GM12872 (cell line): Measurements from ENCODE around the gene SLC25A21.

Experiments
- TF ChIP-seq, protein P1 (sequence below): IDR thresholded peaks from 3 replicates; pipeline ENCODE4 v1.5.1; 2011; ENCODE audit warnings: low read depth, mild to moderate bottlenecking, low read length, moderate library complexity; ENCODE audit not compliant: insufficient read depth

The SLC25A21 gene

DNA sequence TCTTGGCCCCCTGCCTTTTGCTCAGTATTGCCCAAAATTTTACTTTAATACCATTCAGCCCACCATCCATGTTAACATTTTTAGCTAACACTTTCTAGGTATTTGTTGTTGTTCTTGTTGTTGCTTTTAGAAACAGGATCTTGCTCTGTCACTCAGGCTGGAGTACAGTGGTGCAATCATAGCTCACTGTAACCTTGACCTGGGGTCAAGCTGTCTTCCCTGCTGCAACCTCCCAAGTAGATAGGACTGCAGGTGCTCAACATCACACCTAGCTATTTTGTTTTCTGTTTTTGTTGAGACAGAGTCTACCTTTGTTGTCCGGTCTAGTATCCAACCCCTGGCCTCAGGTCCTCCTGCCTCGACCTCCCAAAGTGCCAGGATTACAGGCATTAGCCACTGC, 29.3 kb upstream of the SLC25A21 start:
- TF ChIP-seq, protein P1, sequence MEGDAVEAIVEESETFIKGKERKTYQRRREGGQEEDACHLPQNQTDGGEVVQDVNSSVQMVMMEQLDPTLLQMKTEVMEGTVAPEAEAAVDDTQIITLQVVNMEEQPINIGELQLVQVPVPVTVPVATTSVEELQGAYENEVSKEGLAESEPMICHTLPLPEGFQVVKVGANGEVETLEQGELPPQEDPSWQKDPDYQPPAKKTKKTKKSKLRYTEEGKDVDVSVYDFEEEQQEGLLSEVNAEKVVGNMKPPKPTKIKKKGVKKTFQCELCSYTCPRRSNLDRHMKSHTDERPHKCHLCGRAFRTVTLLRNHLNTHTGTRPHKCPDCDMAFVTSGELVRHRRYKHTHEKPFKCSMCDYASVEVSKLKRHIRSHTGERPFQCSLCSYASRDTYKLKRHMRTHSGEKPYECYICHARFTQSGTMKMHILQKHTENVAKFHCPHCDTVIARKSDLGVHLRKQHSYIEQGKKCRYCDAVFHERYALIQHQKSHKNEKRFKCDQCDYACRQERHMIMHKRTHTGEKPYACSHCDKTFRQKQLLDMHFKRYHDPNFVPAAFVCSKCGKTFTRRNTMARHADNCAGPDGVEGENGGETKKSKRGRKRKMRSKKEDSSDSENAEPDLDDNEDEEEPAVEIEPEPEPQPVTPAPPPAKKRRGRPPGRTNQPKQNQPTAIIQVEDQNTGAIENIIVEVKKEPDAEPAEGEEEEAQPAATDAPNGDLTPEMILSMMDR: no peak

DNA sequence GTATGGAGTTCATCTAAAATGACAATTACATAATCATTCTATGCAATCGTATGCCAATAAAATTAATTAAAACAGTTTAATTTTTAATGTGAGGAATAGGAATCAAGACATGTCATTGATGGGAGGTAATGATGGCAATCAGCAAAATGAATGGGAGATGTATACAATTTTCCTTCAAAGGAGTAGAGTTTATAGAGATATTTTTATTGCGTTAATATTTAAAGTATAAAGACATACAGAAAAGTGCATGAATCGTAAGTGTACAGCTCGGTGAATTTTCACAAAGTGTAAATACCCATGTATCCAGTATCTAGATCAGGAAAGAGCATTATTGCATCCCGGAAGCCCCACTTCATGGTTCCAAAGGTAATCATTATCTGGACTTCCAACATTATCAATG, 26.5 kb upstream of the SLC25A21 start:
- TF ChIP-seq, protein P1: no peak

DNA sequence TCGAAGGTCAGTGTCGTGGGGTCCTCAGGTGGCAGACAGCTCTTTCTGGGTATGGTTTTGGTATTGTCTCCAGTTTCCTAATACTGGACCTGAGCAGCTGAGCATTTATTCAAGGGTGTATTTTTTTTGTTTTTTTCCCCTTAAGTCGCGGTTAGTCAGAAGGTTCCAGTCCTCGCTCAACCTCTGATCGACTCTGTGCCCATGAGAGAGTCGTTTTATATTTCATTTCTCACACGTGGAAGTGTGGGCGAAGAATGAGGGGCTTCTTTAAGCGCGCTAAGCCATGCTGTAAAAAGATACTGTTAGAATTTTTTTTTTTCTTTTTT, 25.8 kb upstream of the SLC25A21 start:
- TF ChIP-seq, protein P1: no peak

DNA sequence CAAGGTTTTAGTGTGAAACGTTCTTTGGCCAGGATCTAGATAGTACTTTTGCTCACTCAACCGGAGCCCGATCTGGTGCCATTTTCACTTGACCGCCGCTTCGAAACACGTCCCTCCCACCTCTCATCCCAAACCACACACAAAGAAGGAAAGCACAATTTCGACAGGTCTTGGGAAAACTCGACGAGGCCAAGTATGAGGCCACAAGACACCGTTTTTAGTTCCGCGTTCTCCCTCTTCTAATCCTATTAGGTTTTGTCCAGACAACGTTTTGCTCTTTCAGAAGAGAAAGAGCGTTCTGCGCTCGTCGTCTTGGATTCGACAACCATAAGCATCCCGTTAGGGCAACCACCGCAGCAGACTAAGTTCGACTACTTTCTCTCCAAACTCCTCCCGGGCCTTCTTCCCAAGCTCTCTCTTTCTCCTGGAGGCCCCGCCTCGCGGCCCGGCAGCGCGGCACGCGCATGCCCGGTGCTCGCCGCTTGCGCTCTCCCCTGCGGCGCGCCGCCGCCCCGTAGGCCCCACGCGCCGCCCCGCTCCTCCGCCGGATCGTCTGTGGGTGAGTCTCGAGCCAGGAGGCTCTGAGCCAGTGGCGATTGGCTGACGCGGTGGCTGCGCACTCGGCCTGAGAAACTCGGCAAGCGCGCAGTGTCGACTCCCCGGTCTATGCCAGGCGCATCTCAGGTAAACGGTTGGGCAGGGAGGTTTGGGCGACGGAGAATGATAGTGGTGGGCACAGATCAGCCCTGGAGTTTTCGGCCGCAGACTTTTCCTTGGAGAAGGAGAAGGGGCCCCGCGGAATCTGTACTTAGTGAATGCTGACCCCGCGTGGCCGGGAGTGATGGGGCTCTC, 25.2 kb upstream of the SLC25A21 start, which contains the start of gene MIPOL1:
TSS of gene MIPOL1 (plus strand) at position 517 of the 852 bp plus-strand sequence. CDS start 49,952 bp downstream, outside the sequence.
- TF ChIP-seq, protein P1: no peak

DNA sequence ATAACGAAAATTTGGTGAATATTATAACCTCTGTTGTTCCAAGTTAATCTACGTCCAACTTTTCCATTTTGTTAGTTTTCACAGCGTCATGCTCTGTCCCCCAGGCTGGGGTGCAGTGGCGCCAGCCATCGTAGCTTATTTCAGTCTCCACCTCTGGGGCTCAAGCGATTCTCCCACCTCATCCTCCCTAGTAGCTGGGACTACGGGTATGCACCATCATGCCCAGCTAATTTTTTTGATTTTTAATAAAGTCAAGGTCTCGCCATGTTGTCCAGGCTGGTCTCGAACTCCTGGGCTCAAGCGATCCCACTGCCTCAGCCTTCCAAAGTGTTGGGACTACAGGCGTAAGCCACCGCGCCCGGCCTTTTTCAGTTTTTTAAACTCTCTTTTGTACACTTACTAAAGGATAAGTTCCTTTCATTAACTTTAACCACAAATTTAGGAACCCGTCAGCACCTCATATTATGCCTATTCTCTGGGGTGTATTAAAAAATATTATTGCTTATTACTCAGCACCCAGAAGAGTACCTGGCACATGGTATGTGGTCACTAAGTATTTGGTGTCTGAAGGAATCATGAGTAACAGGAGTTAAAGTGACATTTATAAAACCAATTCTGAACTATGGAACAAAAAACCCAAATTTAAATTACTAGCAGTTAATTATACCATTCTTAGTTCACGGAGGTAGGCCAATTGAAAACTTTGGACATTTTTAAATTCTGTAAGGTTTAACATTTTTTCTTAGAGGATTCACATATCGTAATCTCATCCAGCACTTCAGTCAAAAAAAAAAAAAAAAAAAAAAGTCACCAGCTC, 24.4 kb upstream of the SLC25A21 start:
- TF ChIP-seq, protein P1: no peak

DNA sequence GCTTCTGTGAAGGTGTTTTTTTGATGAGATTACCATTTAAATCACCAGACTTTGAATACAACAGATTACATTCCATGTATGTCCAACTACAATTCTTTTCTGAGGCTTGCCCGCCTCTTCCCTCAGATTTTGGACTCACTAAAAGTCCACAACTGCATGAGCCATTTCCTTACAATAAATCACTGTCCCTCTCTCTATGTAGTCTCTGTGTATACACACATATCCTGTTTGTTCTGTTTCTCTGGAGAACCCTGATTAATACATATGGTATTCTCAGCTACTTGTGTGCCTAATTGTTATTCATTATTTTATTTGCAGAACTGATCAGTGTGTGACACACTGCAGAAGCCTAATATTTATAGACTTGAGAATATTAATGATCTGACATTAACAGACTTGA, 22.9 kb upstream of the SLC25A21 start:
- TF ChIP-seq, protein P1: no peak

DNA sequence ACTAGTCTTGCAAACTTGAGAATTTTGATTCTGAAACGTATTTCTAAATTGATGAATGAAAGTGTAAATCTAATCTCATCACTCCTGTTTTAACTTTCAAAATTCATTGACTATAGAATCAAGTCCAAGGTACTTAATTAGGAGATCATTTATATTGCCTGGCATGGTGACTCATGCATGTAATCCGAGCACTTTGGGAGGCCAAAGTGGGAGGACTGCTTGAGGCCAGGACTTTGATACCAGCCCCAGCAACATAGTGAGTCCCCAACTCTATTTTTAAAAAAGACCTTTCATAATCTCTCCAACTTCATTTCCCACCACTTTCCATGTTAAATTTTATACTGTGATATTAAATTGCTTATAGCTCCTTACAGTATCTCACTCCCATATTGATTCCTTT, 22.3 kb upstream of the SLC25A21 start:
- TF ChIP-seq, protein P1: no peak
